K562 (cell line): Measurements from ENCODE around the gene FAM222A. TPM values are rescaled to one million over a fixed set of nuclear protein-coding genes. Genes with fewer than 3 reads are reported as not detected.

Experiments used
- ATAC-seq: fragments of 200-7000 bp; cut with Tn5 transposase; 3 replicates; pipeline ENCODE4 v1.9.1; 2020; ENCODE audit warnings: moderate library complexity
- BruUV-seq: library from RNA; stranded (reverse); fragments of 400-500 nt; replicated peaks from 2 replicates; lab custom pipeline; 2021; lab: Mats Ljungman, UMichigan
- CTCF ChIA-PET: fragments of 300-600 bp; formaldehyde crosslinking; extraction: SDS; loops from one replicate; lab custom pipeline; 2021; ENCODE audit warnings: low intra/inter-chr PET ratio; lab: Yijun Ruan, JAX
- POLR2A ChIA-PET: fragments of 300-600, 350-650 bp; sonication (Branson Sonifier 250); formaldehyde crosslinking; extraction: SDS; loops from one replicate; lab custom pipeline; 2021; ENCODE audit warnings: antibody characterized with exemption, inconsistent platforms; lab: Yijun Ruan, JAX
- DNase-seq, 4 experiments: peaks; one replicate each; pipeline versions ENCODE4 v3.0.0 to v3.0.0-alpha.2; 2011 to 2018; ENCODE audit warnings: low spot score in 3 of 4, mixed read lengths in 3 of 4; ENCODE audit errors: extremely low read depth in 1 of 4
- FAIRE-seq: peaks from 2 replicates; lab custom pipeline; 2011; peaks lifted over from hg19 to GRCh38; lab: Jason Lieb, UNC
- H2AFZ ChIP-seq: 2 replicates; pipeline ENCODE4 v1.6.0; 2011; ENCODE audit warnings: low read depth, low read length, control low read depth, inconsistent platforms
- H3K27ac ChIP-seq: fragments of 200-600 bp; 3 replicates; pipeline ENCODE4 v1.8.0; 2011; ENCODE audit warnings: low read depth, mild to moderate bottlenecking, control low read depth, inconsistent platforms, low read length, moderate library complexity, mixed read lengths; ENCODE audit errors: extremely low read depth
- H3K27me3 ChIP-seq, 2 experiments: fragments of 300-600 bp in 1 of 2; 2 replicates in 1 of 2; 3 replicates in 1 of 2; pipeline versions ENCODE4 v1.6.0 to v1.8.0; 2011; ENCODE audit warnings: inconsistent platforms in 2 of 2, low read length in 2 of 2, mild to moderate bottlenecking in 1 of 2, mixed read lengths in 1 of 2, moderate library complexity in 1 of 2; ENCODE audit not compliant: control insufficient read depth in 2 of 2, insufficient read depth in 2 of 2
- H3K36me3 ChIP-seq: fragments of 300-600 bp; 3 replicates; pipeline ENCODE4 v1.8.0; 2011; ENCODE audit warnings: mild to moderate bottlenecking, low read length, inconsistent platforms; ENCODE audit not compliant: control insufficient read depth, insufficient read depth
- H3K4me1 ChIP-seq, 2 experiments: fragments of 200-600 bp in 1 of 2; replicated peaks in 1 of 2; 2 replicates in 1 of 2; 3 replicates in 1 of 2; pipeline versions ENCODE4 v1.5.1 to v1.8.0; 2011; ENCODE audit warnings: inconsistent platforms in 2 of 2, low read length in 2 of 2, mild to moderate bottlenecking in 1 of 2, mixed read lengths in 1 of 2, moderate library complexity in 1 of 2; ENCODE audit not compliant: control insufficient read depth in 2 of 2, insufficient read depth in 2 of 2
- H3K4me2 ChIP-seq: 2 replicates; pipeline ENCODE4 v1.6.1; 2011; ENCODE audit warnings: low read length, control low read depth, inconsistent platforms, mixed read lengths; ENCODE audit not compliant: insufficient read depth
- H3K4me3 ChIP-seq: fragments of 200-600 bp; sonication (generic), shearing (Covaris generic); 2 replicates; pipeline ENCODE4 v1.5.1; 2016; ENCODE audit warnings: control low read depth, inconsistent platforms
- H3K79me2 ChIP-seq: fragments of 200-600 bp; 3 replicates; pipeline ENCODE4 v1.8.0; 2011; ENCODE audit warnings: low read length, inconsistent platforms; ENCODE audit not compliant: control insufficient read depth, insufficient read depth
- H3K9ac ChIP-seq, 2 experiments: 2 replicates each; pipeline versions ENCODE4 v1.6.0 to v1.6.1; 2011; ENCODE audit warnings: low read depth in 2 of 2, low read length in 2 of 2, control low read depth in 1 of 2, inconsistent platforms in 1 of 2, mild to moderate bottlenecking in 1 of 2, mixed read lengths in 1 of 2; ENCODE audit not compliant: insufficient read depth in 1 of 2
- H3K9me1 ChIP-seq: one replicate; pipeline ENCODE4 v1.6.0; 2011; ENCODE audit warnings: inconsistent platforms, mild to moderate bottlenecking, low read length, moderate library complexity; ENCODE audit not compliant: control insufficient read depth, insufficient read depth
- H3K9me3 ChIP-seq: replicated peaks from 2 replicates; pipeline ENCODE4 v1.5.1; 2011; ENCODE audit warnings: low read depth, low read length, inconsistent platforms; ENCODE audit not compliant: control insufficient read depth, insufficient read depth
- H4K20me1 ChIP-seq: replicated peaks from 2 replicates; pipeline ENCODE4 v1.6.1; 2011; ENCODE audit warnings: low read length, inconsistent platforms, mixed read lengths; ENCODE audit not compliant: control insufficient read depth, insufficient read depth
- ADNP ChIP-seq: fragments of 200-800 bp; sonication (Bioruptor generic); IDR thresholded peaks from 2 replicates; pipeline ENCODE4 v1.6.1; 2016; ENCODE audit warnings: missing genetic modification characterization, missing compliant biosample characterization
- BCOR ChIP-seq: fragments of 450-650 bp; IDR thresholded peaks from 2 replicates; pipeline ENCODE4 v1.6.1; 2016
- GTF3C2 ChIP-seq: IDR thresholded peaks from 3 replicates; pipeline ENCODE4 v1.6.1; 2011; ENCODE audit warnings: borderline replicate concordance, mild to moderate bottlenecking, moderate library complexity; ENCODE audit not compliant: insufficient read length; ENCODE audit errors: extremely low read depth
- KDM1A ChIP-seq, 2 experiments: fragments of 450-650 bp; IDR thresholded peaks; 2 replicates each; pipeline ENCODE4 v1.6.1; 2016; ENCODE audit warnings: mild to moderate bottlenecking in 2 of 2
- PTBP1 ChIP-seq: fragments of 200-400 bp; formaldehyde crosslinking; IDR thresholded peaks from 2 replicates; pipeline ENCODE4 v1.6.1; 2017; ENCODE audit warnings: low read depth, low read length
- RBM25 ChIP-seq: fragments of 200-400 bp; formaldehyde crosslinking; IDR thresholded peaks from 2 replicates; pipeline ENCODE4 v1.6.1; 2018; ENCODE audit warnings: low read length, low read depth, moderate library complexity; ENCODE audit not compliant: severe bottlenecking
- RCOR1 ChIP-seq, 2 experiments: IDR thresholded peaks; 2 replicates each; pipeline ENCODE4 v1.6.1; 2012; ENCODE audit warnings: low read depth in 2 of 2, low read length in 2 of 2, borderline replicate concordance in 1 of 2, improper control_type of control experiment in 1 of 2
- SMARCA5 ChIP-seq: fragments of 450-650 bp; IDR thresholded peaks from 2 replicates; pipeline ENCODE4 v1.6.1; 2016
- STAG1 ChIP-seq: sonication (generic); formaldehyde crosslinking; IDR thresholded peaks from 2 replicates; pipeline ENCODE4 v1.5.0; 2020; ENCODE audit warnings: missing genetic modification reagents, borderline replicate concordance
- ZFP36 ChIP-seq: fragments of 150-350 bp; IDR thresholded peaks from 2 replicates; pipeline ENCODE4 v1.6.1; 2018; ENCODE audit warnings: low read length, low read depth; ENCODE audit not compliant: partially characterized antibody
- ZFX ChIP-seq: sonication (generic); formaldehyde crosslinking; IDR thresholded peaks from 2 replicates; pipeline ENCODE4 v1.8.0; 2022; ENCODE audit warnings: mild to moderate bottlenecking, missing genetic modification reagents, moderate library complexity
- ZNF436 ChIP-seq: fragments of 250-450, 450-650 bp; sonication (Bioruptor Pico); formaldehyde crosslinking; IDR thresholded peaks from 2 replicates; pipeline ENCODE4 v1.7.0; 2020; ENCODE audit warnings: mild to moderate bottlenecking
- WGBS: fragments of 100-300 bp; shearing (Covaris generic); methylation state at CpG from one replicate; pipeline ENCODE4 v1.1.6; 2016; ENCODE audit warnings: low coverage, mixed read lengths; ENCODE audit not compliant: insufficient coverage; ENCODE audit errors: missing lambda C conversion rate; 5-methylcytosine and 5-hydroxymethylcytosine counted together
- in situ Hi-C: fragments of 300-500 bp; cut with MboI; formaldehyde crosslinking; loops from 4 replicates; pipeline ENCODE4 v1.15.0; 2018; ENCODE audit warnings: inconsistent platforms, mixed read lengths
- intact Hi-C: fragments of 100-400 bp; cut with micrococcal nuclease; formaldehyde crosslinking; loops from 2 replicates; pipeline ENCODE4 v1.14.2; 2022
- polyA plus RNA-seq, 8 experiments: library from polyadenylated mRNA; depleted of rRNA in 4 of 8; stranded (reverse) in 5 of 8; unstranded in 3 of 8; fragments of >200 nt; fragmentation: Nextera tagmentation in 2 of 8; fragmentation: Illumina TruSeq in 1 of 8; extraction: Ambion mirVana in 2 of 8; extraction: Trizol in 1 of 8; gene quantifications; 2 replicates each; pipeline versions ENCODE4 v1.2.1 to v1.2.3, GENCODE V29; 2011 to 2014; ENCODE audit warnings: inconsistent platforms in 1 of 8, missing spikeins in 1 of 8
- total RNA-seq, 7 experiments: library from RNA; depleted of rRNA in 6 of 7; stranded (reverse); fragments of >200 nt in 6 of 7; fragmentation: Illumina TruSeq in 2 of 7; extraction: Trizol in 2 of 7; gene quantifications; 2 replicates each; pipeline versions ENCODE4 v1.2.1 to v1.2.3, GENCODE V29; 2011 to 2021; ENCODE audit warnings: low replicate concordance in 1 of 7
- TF ChIP-seq, protein P1 (sequence below): sonication (generic); formaldehyde crosslinking; IDR thresholded peaks from 2 replicates; pipeline ENCODE4 v1.8.0; 2022; ENCODE audit warnings: mild to moderate bottlenecking, missing genetic modification reagents, borderline replicate concordance

The FAM222A gene
- total and polyA plus RNA-seq, 9 of the 15 experiments (the other 6 are each of a cell fraction or from before 2014, with no cell fraction given): 0.03 to 0.36 (median 0.12) TPM; not detected in 1

- FAIRE-seq: no peak
- H4K20me1 ChIP-seq: peaks cover 20% of the 10 kb centered on the region
- no peaks in the 10 kb centered on the region for H3K79me2 ChIP-seq
- peaks cover 6% of the 10 kb centered on the region for H3K9me1 ChIP-seq
- ChIA-PET POLR2A (no interaction called here), CTCF (no interaction called here)
- H2AFZ ChIP-seq: no peak overlapping the region
- H3K27ac ChIP-seq: no peak overlapping the region
- no peak for ATAC-seq
- DNase-seq: no peak
- TF ChIP-seq RCOR1 (IDR thresholded peaks at IDR 0.05; ENCODE audit: borderline replicate concordance in 1 of 2, low read depth in 2 of 2, low read length in 2 of 2) (0 out of 4 replicates have a peak, but pooled peaks of 1 of the 2 experiments have one; percentile 41), PTBP1 (0 out of 2 replicates have a peak, but pooled peaks have one; percentile 23), ZNF436 (CRISPR knock-in tag) (peak; percentile 91), GTF3C2 (peak; percentile 51), ZFP36 (peak; percentile 99), SMARCA5 (peak; percentile 85; the same call in 1 of the 2 replicates), KDM1A (IDR thresholded peaks at IDR 0.05) (peak; percentile 59 to 61; a peak in 3 of 4 replicates), BCOR (peak; percentile 90), STAG1 (CRISPR knock-in tag) (no peak), ZFX (no peak), RBM25 (peak; percentile 91), ADNP (tag) (peak; percentile 53)
- TF ChIP-seq, protein P1, sequence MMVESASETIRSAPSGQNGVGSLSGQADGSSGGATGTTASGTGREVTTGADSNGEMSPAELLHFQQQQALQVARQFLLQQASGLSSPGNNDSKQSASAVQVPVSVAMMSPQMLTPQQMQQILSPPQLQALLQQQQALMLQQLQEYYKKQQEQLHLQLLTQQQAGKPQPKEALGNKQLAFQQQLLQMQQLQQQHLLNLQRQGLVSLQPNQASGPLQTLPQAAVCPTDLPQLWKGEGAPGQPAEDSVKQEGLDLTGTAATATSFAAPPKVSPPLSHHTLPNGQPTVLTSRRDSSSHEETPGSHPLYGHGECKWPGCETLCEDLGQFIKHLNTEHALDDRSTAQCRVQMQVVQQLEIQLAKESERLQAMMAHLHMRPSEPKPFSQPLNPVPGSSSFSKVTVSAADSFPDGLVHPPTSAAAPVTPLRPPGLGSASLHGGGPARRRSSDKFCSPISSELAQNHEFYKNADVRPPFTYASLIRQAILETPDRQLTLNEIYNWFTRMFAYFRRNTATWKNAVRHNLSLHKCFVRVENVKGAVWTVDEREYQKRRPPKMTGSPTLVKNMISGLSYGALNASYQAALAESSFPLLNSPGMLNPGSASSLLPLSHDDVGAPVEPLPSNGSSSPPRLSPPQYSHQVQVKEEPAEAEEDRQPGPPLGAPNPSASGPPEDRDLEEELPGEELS (CRISPR knock-in tag): no peak
- H3K4me1 ChIP-seq: peaks cover 12 to 31% of the 10 kb centered on the region in 2 experiments; a peak in 4 of 5 replicates
- in situ Hi-C loops: no loop called here
- peaks cover 0 to 6% of the 10 kb centered on the region in 2 experiments; a peak in 1 of 5 replicates for H3K27me3 ChIP-seq
- no peak overlapping the region for H3K4me3 ChIP-seq
- no peaks in the 10 kb centered on the region for H3K9me3 ChIP-seq
- no peaks in the 10 kb centered on the region for H3K36me3 ChIP-seq
- 25% methylated on average over 11 of the region's 11 CpGs for WGBS
- H3K4me2 ChIP-seq: no peak overlapping the region
- no peak overlapping the region for H3K9ac ChIP-seq
- intact Hi-C loops: loop anchor here (10.0 kb wide), 1 partner anchor 116 kb away; no protein-coding TSS in a partner anchor
- BruUV-seq: no TSS peak
These were observed 2.7 kb upstream of the FAM222A start for GRCh38 chr12:109710747-109711595.
